ENCODE measurements around the gene BSN.
"Not testable (repeated sequence)": the region's sequence is repeated elsewhere in the genome, so short reads cannot be mapped to it uniquely, and the experiment has no call there.

BSN gene

GRCh38 chr3:49534581-49535441 is 19.5 kb upstream of the BSN start:
- DNase-seq: peak; percentile 22

GRCh38 chr3:49535971-49536874 is 18.1 kb upstream of the BSN start:
- no peak for DNase-seq

GRCh38 chr3:49536875-49537533 is 17.3 kb upstream of the BSN start:
- DNase-seq: no peak

DNA sequence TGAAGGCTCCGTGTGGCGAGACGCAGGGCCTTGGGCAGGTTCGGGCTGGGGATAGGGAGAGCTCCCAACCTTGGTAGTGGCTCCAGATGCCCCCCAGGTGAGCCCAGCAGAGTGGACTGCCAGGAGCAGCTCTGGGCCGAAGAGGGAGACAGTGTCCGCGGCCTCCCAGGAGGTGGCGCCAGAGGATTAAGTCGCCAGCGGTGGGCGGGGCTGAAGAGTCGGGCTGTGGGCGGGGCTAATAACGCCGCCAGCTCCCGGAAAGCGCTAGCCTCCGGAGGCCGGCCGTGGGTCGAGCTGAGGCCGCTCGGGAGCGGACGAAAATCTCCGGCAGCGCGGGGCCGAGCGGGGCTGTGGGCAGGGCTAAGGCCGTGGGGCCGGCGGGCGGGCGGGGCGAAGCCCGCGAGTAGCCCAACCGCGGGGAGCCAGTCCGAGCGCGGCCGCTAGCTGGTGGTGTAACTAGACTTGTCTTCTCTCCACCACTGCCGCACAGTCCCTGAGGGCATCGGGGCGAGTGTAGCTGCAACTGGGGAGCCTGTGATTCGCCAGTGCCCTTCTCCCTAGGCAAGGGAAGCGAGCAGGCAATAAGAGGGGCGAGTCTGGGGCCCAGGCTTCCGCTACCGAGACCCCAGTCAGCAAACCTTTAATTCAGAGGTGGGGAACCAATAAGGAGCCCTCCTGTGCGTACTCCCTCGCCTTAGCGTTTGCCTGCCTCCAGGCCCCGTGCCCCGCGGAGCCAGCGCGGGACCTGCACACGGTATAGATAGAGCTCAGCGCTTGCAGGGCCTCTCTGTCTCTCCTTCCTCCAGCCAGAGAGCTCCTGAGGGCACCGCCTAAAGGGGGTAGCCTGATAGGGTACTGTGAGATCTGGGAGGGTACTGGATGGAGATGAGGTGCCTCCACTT is 14.4 kb upstream of the BSN start:
- peak; percentile 61 for DNase-seq

DNA sequence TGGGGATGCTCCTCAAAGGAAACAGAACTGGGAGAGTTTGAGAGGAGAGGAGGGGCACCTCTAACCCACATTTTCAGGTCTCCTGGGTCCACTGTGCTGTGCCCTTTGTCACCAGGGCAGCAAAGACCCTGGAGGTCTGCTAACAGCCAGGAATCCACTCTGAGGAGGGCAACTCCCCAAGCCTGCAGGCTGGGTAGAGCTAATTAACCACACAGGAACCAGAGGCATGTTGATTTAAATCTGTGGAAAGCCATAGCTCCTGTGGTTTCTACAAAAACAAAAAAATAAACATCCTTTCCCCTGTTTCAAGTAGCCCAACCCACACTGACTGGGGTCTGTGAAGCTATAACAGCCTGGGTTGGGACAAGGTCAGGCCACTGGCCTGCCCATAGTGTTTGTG is 2.2 kb upstream of the BSN start:
- no peak for DNase-seq

- DNase-seq: no peak
Observed at GRCh38 chr3:49553324-49553691, 969 bp upstream of the BSN start.

GRCh38 chr3:49554633-49555265 is 472 bp downstream of the BSN start:
- DNase-seq: no peak

DNA sequence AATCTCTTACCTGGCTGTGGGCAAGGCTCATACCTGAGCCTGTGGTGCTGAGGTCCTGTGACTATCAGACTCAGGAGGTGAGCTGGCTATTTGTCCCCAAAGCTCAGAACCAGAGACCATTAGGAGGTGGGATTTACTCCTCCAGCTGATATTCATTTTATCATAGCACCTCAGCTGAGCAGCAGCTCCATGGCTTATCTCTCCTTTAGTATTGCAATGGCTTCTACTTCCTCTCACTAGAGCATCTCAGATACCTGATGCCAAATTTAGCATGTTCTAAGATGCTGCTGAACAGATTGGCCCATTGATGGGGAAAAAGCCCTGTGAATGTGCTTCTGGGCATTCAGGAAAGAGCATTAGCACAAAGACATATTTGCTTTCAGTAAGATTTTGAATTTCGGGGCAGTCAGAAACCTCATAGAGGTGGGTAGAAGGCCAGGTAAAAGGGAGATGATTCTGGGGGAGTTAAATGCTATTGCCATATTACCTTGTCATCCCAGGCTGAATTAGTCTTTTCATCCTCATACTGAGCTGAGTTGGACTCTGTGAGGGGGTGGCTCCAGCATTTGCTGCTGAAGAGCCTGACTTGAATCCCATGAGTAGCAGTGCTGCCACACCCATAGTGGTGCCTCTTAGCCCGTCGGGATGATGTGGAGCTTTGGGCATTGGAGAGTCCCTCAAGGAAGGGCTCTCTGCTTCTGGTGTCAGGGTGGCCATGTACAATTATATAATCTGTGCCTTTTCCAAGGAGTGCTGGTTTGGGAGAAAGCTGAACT is 2.4 kb downstream of the BSN start:
- DNase-seq: no peak

GRCh38 chr3:49563040-49563578 is 8.8 kb downstream of the BSN start:
- DNase-seq: no peak

DNA sequence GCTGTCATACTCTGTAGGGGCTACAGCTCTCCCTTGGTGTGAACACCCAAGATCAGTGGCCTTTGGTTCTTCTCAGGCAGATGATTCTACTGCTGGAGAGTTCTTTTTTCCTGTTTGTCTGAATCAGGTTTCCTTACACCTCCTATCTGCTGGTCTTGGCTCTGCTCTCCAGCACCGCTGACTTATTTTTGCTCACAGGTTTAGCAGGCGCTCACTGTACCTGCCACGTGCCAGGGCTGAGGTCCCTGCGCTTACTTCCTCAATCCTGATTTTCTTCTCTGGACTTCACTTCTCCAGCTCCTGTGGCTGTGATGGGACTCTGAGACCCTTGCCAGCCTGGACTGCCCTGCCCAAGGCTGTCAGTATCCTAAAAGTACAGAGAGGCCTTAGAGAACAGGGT is 9.5 kb downstream of the BSN start:
- no peak for DNase-seq

DNA sequence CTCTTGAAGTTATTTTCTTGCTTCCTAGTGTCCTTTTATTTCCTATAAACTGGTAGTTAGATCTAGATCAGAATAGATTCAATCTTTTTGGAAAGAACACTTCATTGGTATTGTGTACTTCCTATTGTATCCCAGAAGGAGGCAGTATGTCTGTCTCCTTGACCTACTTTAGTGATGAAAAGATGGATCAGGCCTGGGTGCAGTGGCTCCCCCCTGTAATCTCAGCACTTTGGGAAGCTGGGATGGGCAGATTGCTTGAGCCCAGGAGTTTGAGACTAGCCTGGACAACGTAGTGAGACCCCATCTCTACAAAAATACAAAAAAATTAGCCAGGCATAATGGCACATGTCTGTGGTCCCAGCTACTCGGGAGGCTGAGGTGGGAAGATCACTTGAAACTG is 12.0 kb downstream of the BSN start:
- DNase-seq: no peak

GRCh38 chr3:49567406-49567805 is 13.1 kb downstream of the BSN start:
- no peak for DNase-seq

DNA sequence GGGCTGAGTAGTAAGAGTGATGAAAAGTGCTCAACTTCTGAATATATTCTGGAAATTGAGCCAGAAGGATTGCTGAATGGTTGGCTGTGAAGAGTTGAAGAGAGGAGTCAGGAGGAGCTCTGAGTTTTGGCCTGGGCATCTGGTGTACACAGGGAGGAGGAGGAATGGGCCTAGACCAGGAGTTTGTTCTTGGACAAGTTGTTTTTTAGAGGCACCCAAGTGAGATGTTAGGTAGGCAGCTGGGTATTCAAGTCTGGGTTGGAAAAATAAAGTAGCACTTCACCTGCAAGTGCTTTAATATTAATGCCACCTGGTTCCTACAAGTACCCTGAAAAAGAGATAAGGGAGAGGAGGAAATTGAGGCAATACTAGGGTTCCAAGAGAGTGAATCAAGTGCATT is 14.7 kb downstream of the BSN start:
- no peak for DNase-seq

DNA sequence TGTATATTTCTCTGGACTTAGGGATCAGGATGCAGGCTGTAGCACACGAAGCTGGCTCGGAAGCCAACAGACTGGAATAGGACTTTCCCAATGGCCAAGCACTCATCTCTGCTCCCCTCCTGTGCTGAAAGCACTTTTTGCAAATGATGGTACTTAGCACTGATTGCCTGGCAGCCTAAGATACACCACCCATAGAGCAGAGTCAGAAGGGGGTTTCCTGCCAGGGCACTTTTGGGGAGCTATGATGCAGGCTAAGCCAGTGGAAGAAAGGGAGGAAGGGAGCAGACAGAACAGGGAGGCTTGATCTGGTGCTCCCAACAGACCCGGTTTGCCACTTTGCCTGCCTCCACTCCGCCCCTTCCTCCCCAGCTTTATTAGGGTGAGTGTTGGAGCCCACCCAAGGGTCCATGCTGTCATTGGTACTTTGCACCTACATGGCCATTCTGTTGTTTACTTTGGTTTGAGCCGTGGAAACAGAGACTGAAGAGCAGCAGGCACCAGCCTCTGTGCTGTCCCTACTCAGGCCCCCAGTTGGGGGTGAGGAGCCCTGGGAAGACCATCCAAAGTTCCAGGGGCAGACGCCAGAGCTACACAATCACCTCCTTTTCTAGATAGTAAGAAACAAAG is 15.9 kb downstream of the BSN start:
- DNase-seq: no peak

DNA sequence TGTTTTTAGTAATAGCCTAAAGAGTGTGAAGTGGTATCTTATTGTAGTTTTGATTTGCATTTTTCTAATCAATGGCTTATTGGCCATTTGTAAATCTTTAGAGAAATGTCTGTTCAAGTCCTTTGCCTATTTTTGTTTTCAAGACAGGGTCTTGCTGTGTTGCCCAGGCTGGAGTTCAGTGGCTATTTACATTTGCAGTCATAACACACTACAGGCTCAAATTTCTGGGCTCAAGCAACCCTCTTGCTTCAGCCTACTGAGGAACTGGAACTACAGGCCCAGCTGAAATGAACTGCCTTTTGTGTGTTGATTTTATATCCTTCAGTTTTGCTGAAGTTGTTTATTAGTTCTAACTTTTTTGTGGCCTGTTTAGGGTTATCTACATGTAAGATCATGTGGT is 27.9 kb downstream of the BSN start:
- no peak for DNase-seq

GRCh38 chr3:49585261-49585755 is 31.0 kb downstream of the BSN start:
- DNase-seq: not testable (repeated sequence)

- no peak for DNase-seq
Observed at GRCh38 chr3:49591615-49592014, 37.3 kb downstream of the BSN start.

DNA sequence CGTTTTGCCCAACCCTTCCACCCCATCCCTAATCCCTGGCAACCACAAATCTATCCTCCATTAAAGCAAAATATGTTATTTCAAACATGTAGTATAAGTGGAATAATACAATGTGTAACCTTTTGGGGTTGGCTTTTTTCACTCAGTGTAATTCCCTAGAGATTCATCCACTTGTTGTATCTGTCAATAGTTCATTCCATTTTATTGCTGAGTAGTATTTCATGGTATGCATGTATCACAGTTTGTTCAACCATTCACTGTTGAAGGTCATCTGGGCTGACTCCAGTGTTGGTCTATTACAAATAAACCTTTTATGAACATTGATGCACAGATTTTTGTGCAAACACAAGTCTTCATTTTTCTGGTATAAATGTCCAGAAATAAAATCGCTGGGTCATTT is 38.8 kb downstream of the BSN start:
- no peak for DNase-seq

- no peak for DNase-seq
Observed at GRCh38 chr3:49600781-49601180, 46.5 kb downstream of the BSN start.
